Kidney epithelial cell (primary cell): Measurements from ENCODE around the gene DUSP22. TPM values are rescaled to one million over a fixed set of nuclear protein-coding genes. Genes with fewer than 3 reads are reported as not detected.
"Not testable (repeated sequence)": the region's sequence is repeated elsewhere in the genome, so short reads cannot be mapped to it uniquely, and the experiment has no call there.

Experiments used
- DNase-seq: peaks from one replicate; pipeline ENCODE4 v3.0.0-alpha.2; 2010; ENCODE audit warnings: low read depth
- H3K27me3 ChIP-seq: 2 replicates; pipeline ENCODE4 v1.6.0; 2011; ENCODE audit warnings: low read length; ENCODE audit not compliant: control insufficient read depth, insufficient read depth
- H3K36me3 ChIP-seq: 2 replicates; pipeline ENCODE4 v1.5.1; 2011; ENCODE audit warnings: low read length; ENCODE audit not compliant: control insufficient read depth, insufficient read depth
- H3K4me3 ChIP-seq: 2 replicates; pipeline ENCODE4 v1.5.1; 2011; ENCODE audit warnings: low read depth, mild to moderate bottlenecking, control low read depth, low read length
- CTCF ChIP-seq: IDR thresholded peaks from 2 replicates; pipeline ENCODE4 v1.5.1; 2011; ENCODE audit warnings: mild to moderate bottlenecking, moderate library complexity, low read length, control low read depth, inconsistent platforms; ENCODE audit not compliant: insufficient read depth, poor library complexity, severe bottlenecking
- total RNA-seq: library from RNA; depleted of rRNA; stranded (reverse); fragments of >200 nt; gene quantifications from 2 replicates; pipeline ENCODE4 v1.2.3, GENCODE V29; 2015

DUSP22 gene
- total RNA-seq, 1 donor from 2014 or later = 35.9 TPM

GRCh38 chr6:369559-370431 is 77.5 kb downstream of the DUSP22 start:
- no peak overlapping the region for H3K4me3 ChIP-seq
- no peaks in the 10 kb centered on the region for H3K36me3 ChIP-seq
- TF ChIP-seq CTCF = no peak
- peaks cover 34% of the 10 kb centered on the region for H3K27me3 ChIP-seq
- no peak for DNase-seq

GRCh38 chr6:370555-370954 is 78.3 kb downstream of the DUSP22 start:
- no peak for DNase-seq
- Histone ChIP-seq H3K36me3 (no peaks in the 10 kb centered on the region), H3K27me3 (peaks cover 36% of the 10 kb centered on the region), H3K4me3 (no peak overlapping the region)
- no peak for TF ChIP-seq CTCF

GRCh38 chr6:371851-372250 is 79.6 kb downstream of the DUSP22 start:
- not testable (repeated sequence) for H3K36me3 ChIP-seq, H3K4me3 ChIP-seq, DNase-seq
- peaks cover 36% of the 10 kb centered on the region for H3K27me3 ChIP-seq

GRCh38 chr6:372336-372911 is 80.1 kb downstream of the DUSP22 start:
- no peaks in the 10 kb centered on the region for H3K36me3 ChIP-seq
- no peak for TF ChIP-seq CTCF
- no peak for DNase-seq
- H3K4me3 ChIP-seq = no peak overlapping the region
- H3K27me3 ChIP-seq = peaks cover 36% of the 10 kb centered on the region

GRCh38 chr6:373031-373430 is 80.7 kb downstream of the DUSP22 start:
- Histone ChIP-seq H3K36me3 (no peaks in the 10 kb centered on the region), H3K4me3 (no peak overlapping the region), H3K27me3 (peaks cover 35% of the 10 kb centered on the region)
- no peak for TF ChIP-seq CTCF
- DNase-seq = no peak

GRCh38 chr6:373773-374724 is 81.8 kb downstream of the DUSP22 start:
- H3K36me3 ChIP-seq = no peaks in the 10 kb centered on the region
- peaks cover 36% of the 10 kb centered on the region for H3K27me3 ChIP-seq
- no peak overlapping the region for H3K4me3 ChIP-seq
- no peak for DNase-seq
- no peak for TF ChIP-seq CTCF
